Heart right ventricle (tissue), 16 donors: ENCODE measurements around the gene STAT6. TPM values are rescaled to one million over a fixed set of nuclear protein-coding genes. Genes with fewer than 3 reads are reported as not detected.
"Not testable (repeated sequence)": the region's sequence is repeated elsewhere in the genome, so short reads cannot be mapped to it uniquely, and the experiment has no call there.

Experiments used
- ATAC-seq, 8 donors: fragments of 200-7000 bp; cut with Tn5 transposase; one replicate each; pipeline ENCODE4 v1.9.1; 2020; ENCODE audit warnings: mild to moderate bottlenecking in 8 of 8, moderate library complexity in 8 of 8, moderate number of reproducible peaks in 1 of 8
- DNase-seq, 2 donors: peaks; one replicate each; pipeline ENCODE4 v3.0.0-alpha.2; 2020
- H3K27ac ChIP-seq, 10 donors: fragments of 200-600 bp; sonication (generic) in 2 of 10; one replicate each; pipeline versions ENCODE4 v1.5.0 to v1.8.0; 2020 to 2022; ENCODE audit warnings: mild to moderate bottlenecking in 3 of 10
- H3K27me3 ChIP-seq, 7 donors: fragments of 200-600 bp; one replicate each; pipeline ENCODE4 v1.8.0; 2021 to 2022; ENCODE audit warnings: mild to moderate bottlenecking in 2 of 7
- H3K36me3 ChIP-seq, 9 donors: fragments of 200-600 bp; sonication (generic) in 1 of 9; one replicate each; pipeline versions ENCODE4 v1.5.0 to v1.8.0; 2020 to 2022; ENCODE audit warnings: mild to moderate bottlenecking in 2 of 9
- H3K4me1 ChIP-seq, 9 donors: fragments of 200-600 bp; sonication (generic) in 1 of 9; one replicate each; pipeline versions ENCODE4 v1.5.0 to v1.8.0; 2020 to 2022; ENCODE audit warnings: mild to moderate bottlenecking in 4 of 9
- H3K4me3 ChIP-seq, 10 donors: fragments of 200-600 bp; sonication (generic) in 2 of 10; one replicate each; pipeline versions ENCODE4 v1.5.0 to v1.8.0; 2020 to 2022; ENCODE audit warnings: mild to moderate bottlenecking in 7 of 10, moderate library complexity in 2 of 10
- H3K9me3 ChIP-seq, 11 donors: fragments of 200-600 bp in 10 of 11; sonication (generic) in 2 of 11; one replicate each; pipeline versions ENCODE4 v1.5.0 to v1.8.0; 2013 to 2022; ENCODE audit warnings: mild to moderate bottlenecking in 2 of 11, control low read depth in 1 of 11, moderate library complexity in 1 of 11
- WGBS, 2 donors: extraction: QIAGEN DNeasy Blood & Tissue Kit; methylation state at CpG; one replicate each; pipeline ENCODE4 v1.1.7; 2013; ENCODE audit warnings: inconsistent platforms in 1 of 2; 5-methylcytosine and 5-hydroxymethylcytosine counted together
- intact Hi-C, 10 donors: fragments of 100-400 bp; cut with DNase I; formaldehyde crosslinking; loops; one replicate each; pipeline versions ENCODE4 v1.11.1 to v1.14.2; 2022
- polyA plus RNA-seq, 2 donors: library from polyadenylated mRNA; stranded (reverse); fragments of 200-250 nt; gene quantifications; one replicate each; pipeline ENCODE4 v1.2.3, GENCODE V29; 2013
- total RNA-seq, 10 donors: library from RNA; stranded (reverse); fragmentation: NEBNext Ultra II Directional in 3 of 10; extraction: Animal tissue kit (Norgen Biotek cat#: 25700) in 3 of 10; gene quantifications; one replicate each; pipeline versions ENCODE4 v1.2.1 to v1.2.4, GENCODE V29; 2021 to 2023
- TF ChIP-seq, protein P1 (sequence below), 9 donors: fragments of 200-600 bp; sonication (generic) in 2 of 9; IDR thresholded peaks; one replicate each; pipeline versions ENCODE4 v1.5.0 to v1.8.0; 2021 to 2022; ENCODE audit warnings: antibody characterized with exemption in 9 of 9, mild to moderate bottlenecking in 5 of 9, moderate library complexity in 1 of 9
- donor health status: Arrhythmogenic right ventricular cardiomyopathy.
- donor health status: ischemic (EF 13 %, LVEDD 7.1; RV severe dilation, severe dysfunction).
- donor health status: healthy with polysubstance abuse.
- donor health status: DM: no; HTN: yes; CAD: no.
- donor health status: DM: no; HTN: no; CAD: no.
- donor health status: ischemic (EF 25% LVEDD 6.9; RV normal size, moderate dysfunction).
- donor health status: ischemic (EF 25% LVEDD 5.7; RV mildly dilated, moderate dysfunction).
- donor health status: healthy.
- donor health status: DM: yes; HTN: yes; CAD: no.
- donor health status: Ischemic cardiomyopathy.
- donor health status: ischemic (EF 35%, LVEDD 5.7; RV mildly dilated, moderate dysfunction).
- donor health status: nonischemic (EF 11% LVEDD 7.7; RV severe dilation, severe dysfunction).
- donor health status: DM: yes; HTN: yes; CAD: no.
- donor health status: PGD.
- donor health status: ischemic (EF 29% LVEDD 5.4; RV normal size, mild dysfunction).
- donor health status: nonischemic (EF 23%, LVEDD 6.1; RV moderate dilation, normal function).

The STAT6 gene
- total and polyA plus RNA-seq, 12 donors = 23.3 to 77.8 (median 38.0) TPM

DNA sequence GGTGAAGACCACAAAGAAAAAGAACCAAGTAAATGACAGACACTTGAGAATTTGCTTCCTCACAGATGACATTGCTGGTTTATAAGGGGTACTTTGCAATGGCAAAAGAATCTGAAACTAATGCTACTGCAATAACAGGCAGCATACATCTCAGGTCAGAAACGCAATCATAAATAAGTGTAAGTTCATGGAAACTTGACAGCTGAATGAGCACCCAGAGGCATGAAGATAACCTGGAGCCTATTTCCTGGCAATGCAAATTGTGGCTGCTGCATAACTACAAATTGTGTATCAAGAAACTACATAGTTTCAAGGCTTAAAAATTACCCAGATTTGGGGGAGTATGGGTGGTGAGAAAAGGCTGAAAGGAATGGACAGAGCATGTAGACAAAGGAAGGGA, 52.7 kb downstream of the STAT6 start:
- peaks cover 0 to 68% (median 0%) of the 10 kb centered on the region in 9 donors for H3K36me3 ChIP-seq
- no peaks in the 10 kb centered on the region for H3K9me3 ChIP-seq
- DNase-seq (no peak), ATAC-seq (no peak)
- peaks cover 0 to 6% (median 0%) of the 10 kb centered on the region in 9 donors for H3K4me1 ChIP-seq
- 93 to 94% methylated on average over 1 of the region's 1 CpG for WGBS, 2 donors
- H3K27me3 ChIP-seq = no peaks in the 10 kb centered on the region
- intact Hi-C loops = loop anchor here in 5 of 10 donors (5.0 to 10.0 kb wide), 3 partner anchors 46 to 301 kb away; partner anchors contain the start of gene HSD17B6 (in 1 of the 5)
- TF ChIP-seq, protein P1, sequence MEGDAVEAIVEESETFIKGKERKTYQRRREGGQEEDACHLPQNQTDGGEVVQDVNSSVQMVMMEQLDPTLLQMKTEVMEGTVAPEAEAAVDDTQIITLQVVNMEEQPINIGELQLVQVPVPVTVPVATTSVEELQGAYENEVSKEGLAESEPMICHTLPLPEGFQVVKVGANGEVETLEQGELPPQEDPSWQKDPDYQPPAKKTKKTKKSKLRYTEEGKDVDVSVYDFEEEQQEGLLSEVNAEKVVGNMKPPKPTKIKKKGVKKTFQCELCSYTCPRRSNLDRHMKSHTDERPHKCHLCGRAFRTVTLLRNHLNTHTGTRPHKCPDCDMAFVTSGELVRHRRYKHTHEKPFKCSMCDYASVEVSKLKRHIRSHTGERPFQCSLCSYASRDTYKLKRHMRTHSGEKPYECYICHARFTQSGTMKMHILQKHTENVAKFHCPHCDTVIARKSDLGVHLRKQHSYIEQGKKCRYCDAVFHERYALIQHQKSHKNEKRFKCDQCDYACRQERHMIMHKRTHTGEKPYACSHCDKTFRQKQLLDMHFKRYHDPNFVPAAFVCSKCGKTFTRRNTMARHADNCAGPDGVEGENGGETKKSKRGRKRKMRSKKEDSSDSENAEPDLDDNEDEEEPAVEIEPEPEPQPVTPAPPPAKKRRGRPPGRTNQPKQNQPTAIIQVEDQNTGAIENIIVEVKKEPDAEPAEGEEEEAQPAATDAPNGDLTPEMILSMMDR (IDR thresholded peaks at IDR 0.05) = no peak
- no peak overlapping the region for H3K4me3 ChIP-seq
- H3K27ac ChIP-seq = no peak overlapping the region

DNA sequence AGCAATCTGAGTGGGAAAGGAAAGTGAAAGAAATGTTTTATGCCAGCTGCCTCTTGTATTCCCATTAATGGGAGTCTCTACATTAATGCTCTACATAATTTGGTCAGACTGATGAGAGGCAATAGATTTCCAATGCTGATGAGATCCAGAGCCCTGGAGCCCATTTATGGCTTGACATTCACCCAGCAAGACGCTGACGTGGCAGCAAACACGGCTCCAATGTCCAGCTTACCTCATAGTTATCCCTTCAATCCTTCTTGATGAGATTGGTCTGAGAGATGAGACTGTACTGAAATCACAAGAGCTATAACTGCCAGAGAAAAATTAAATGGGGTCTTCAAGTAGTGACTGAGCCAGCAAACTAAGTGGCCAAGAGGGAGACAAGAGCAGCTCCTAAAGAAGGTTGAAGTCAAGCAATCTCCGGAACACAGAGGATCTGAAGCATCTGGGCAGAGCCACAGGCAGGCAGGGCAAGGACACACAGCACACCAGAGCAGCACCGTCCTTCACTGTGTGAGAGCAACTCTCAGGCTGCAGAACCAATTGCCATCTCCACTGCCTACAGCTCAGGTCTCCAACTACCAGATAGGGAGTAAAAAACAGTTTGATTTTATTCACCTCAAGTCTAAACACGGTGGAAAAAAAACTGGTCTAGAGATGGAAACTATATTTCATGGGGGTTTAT, 54.0 kb downstream of the STAT6 start:
- intact Hi-C loops = loop anchor here in 5 of 10 donors (5.0 to 10.0 kb wide), 3 partner anchors 45 to 300 kb away; partner anchors contain the start of gene HSD17B6 (in 1 of the 5)
- Histone ChIP-seq H3K4me1 (no peaks in the 10 kb centered on the region), H3K36me3 (peaks cover 0 to 55% (median 0%) of the 10 kb centered on the region in 9 donors), H3K27me3 (no peaks in the 10 kb centered on the region), H3K27ac (no peak overlapping the region), H3K9me3 (no peaks in the 10 kb centered on the region), H3K4me3 (no peak overlapping the region)
- WGBS, 2 donors = 92% methylated on average over 6 of the region's 6 CpGs
- TF ChIP-seq, protein P1 (IDR thresholded peaks at IDR 0.05) = no peak
- no peak for DNase-seq
- ATAC-seq = no peak

DNA sequence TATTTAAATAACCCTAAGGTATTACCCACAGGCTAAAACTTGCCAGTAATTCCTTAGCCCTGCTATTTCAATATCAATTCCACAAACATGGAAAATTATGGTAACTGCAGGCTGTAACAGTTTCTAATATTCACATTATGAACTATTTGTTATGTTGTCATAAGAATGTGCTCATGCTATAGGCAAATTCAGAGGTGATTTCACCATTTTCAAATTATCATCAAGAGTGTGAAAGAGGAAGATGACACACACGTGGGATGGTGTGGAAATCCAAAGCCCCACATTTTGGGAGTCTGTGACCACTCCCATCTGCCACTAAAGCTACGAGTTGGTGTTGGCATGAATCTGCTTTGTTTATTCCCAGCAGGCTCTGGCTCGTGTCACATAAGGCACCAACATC, 55.3 kb downstream of the STAT6 start:
- WGBS, 2 donors = 68 to 71% methylated on average over 3 of the region's 3 CpGs
- TF ChIP-seq, protein P1 (IDR thresholded peaks at IDR 0.05) = no peak
- H3K4me3 ChIP-seq = no peak overlapping the region
- no peaks in the 10 kb centered on the region for H3K9me3 ChIP-seq
- DNase-seq (no peak), ATAC-seq (no peak)
- H3K4me1 ChIP-seq = no peaks in the 10 kb centered on the region
- peaks cover 0 to 49% (median 0%) of the 10 kb centered on the region in 9 donors for H3K36me3 ChIP-seq
- intact Hi-C loops = loop anchor here in 5 of 10 donors (5.0 to 10.0 kb wide), 3 partner anchors 44 to 299 kb away; partner anchors contain the start of gene HSD17B6 (in 1 of the 5)
- no peak overlapping the region for H3K27ac ChIP-seq
- no peaks in the 10 kb centered on the region for H3K27me3 ChIP-seq

DNA sequence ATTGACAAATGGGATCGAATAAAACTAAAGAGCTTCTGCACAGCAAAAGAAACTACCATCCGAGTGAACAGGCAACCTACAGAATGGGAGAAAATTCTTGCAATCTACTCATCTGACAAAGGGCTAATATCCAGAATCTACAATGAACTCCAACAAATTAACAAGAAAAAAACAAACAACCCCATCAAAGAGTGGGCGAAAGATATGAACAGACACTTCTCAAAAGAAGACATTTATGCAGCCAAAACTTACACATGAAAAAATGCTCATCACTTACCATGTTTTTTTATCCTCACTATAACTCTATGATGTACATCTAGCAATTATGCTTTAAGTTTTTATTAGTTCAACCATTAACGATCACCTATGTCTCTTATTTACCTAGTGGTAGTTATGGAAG, 57.3 kb downstream of the STAT6 start:
- H3K9me3 ChIP-seq, ATAC-seq, H3K4me3 ChIP-seq, H3K4me1 ChIP-seq, H3K27ac ChIP-seq, DNase-seq, H3K27me3 ChIP-seq: not testable (repeated sequence)
- peaks cover 0 to 30% (median 0%) of the 10 kb centered on the region in 9 donors for H3K36me3 ChIP-seq
- 94 to 96% methylated on average over 4 of the region's 4 CpGs for WGBS, 2 donors
- intact Hi-C loops = loop anchor here in 1 of 10 donors (10.0 kb wide), 1 partner anchor 289 kb away; the partner anchor contains the start of gene HSD17B6

DNA sequence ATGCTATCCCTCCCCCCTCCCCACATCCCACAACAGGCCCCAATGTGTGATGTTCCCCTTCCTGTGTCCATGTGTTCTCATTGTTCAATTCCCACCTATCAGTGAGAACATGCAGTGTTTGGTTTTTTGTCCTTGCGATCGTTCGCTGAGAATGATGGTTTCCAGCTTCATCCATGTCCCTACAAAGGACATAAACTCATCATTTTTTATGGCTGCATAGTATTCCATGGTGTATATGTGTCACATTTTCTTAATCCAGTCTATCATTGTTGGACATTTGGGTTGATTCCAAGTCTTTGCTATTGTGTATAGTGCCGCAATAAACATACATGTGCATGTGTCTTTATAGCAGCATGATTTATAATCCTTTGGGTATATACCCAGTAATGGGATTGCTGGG, 58.0 kb downstream of the STAT6 start:
- not testable (repeated sequence) for H3K27ac ChIP-seq, H3K4me1 ChIP-seq, ATAC-seq, H3K4me3 ChIP-seq, DNase-seq, H3K27me3 ChIP-seq, H3K9me3 ChIP-seq
- WGBS, 2 donors = 96 to 99% methylated on average over 4 of the region's 4 CpGs
- H3K36me3 ChIP-seq = peaks cover 0 to 23% (median 0%) of the 10 kb centered on the region in 9 donors
- intact Hi-C loops = loop anchor here in 1 of 10 donors (10.0 kb wide), 1 partner anchor 288 kb away; the partner anchor contains the start of gene HSD17B6
